ENCODE results near the gene PAWR.
"Not testable (repeated sequence)": the region's sequence is repeated elsewhere in the genome, so short reads cannot be mapped to it uniquely, and the experiment has no call there.

The PAWR gene

DNA sequence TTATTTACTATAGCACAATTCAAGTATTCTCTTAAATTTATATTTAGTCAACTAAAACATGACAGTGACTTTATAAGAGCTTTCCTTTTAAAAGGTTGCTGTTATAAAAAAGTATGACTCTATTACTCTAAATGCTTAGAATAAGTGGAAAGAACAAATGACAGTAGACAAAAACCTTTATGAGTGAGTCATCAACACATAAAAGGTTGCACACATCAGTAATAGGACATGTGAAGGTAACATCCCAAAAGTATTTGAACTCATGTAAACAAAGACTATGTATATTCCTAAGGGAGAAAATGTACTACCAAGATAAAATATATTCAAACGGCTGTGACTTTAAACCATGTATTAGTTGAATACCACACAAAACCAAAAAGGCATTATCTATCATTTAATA lies 98.8 kb downstream of the PAWR start:
- no peak for DNase-seq (ENCODE audit: low read depth)

DNA sequence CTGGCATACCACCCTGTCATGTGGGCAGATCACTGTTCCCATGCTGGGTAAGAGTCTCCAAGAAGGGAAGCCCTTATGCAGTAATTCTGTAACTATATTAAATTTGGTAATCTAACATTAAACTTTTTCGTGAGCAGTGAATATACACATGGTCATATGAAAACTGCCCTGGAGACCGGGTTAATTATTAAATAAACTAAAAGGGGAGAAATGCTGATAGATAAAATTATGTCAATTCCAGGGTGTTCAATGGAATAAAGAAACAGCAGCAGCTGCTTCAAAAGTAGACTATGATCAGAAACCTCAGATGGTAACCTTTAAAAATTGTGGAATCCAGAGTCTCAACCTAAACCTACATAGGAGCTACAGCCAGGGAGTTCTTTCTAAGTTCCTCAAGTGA lies 100.0 kb downstream of the PAWR start:
- DNase-seq (ENCODE audit: low read depth) = no peak

DNA sequence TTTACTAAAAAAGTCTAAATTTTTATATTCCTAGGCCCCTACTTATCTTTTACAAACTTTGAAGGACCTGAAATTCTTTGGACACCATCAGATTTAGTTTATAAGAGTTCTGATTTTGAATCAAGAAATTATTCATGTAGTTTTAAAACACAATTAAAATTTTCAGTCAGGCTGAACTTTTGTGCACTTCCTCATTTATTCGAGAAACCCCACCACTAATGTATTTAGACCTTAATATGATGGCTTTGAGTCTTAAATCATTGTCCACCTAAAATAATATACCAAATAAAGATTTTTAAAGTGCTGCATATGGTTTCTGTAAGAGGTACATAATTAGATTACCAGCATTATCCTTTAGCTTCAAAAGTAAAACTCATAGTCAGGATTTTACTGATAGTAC lies 103.4 kb downstream of the PAWR start:
- DNase-seq (ENCODE audit: low read depth) = no peak

GRCh38 chr12:79585147-79585546 lies 105.6 kb downstream of the PAWR start:
- no peak for DNase-seq (ENCODE audit: low read depth)

- DNase-seq (ENCODE audit: low read depth) = no peak
Measured at GRCh38 chr12:79573820-79574219, 116.9 kb downstream of the PAWR start.

DNA sequence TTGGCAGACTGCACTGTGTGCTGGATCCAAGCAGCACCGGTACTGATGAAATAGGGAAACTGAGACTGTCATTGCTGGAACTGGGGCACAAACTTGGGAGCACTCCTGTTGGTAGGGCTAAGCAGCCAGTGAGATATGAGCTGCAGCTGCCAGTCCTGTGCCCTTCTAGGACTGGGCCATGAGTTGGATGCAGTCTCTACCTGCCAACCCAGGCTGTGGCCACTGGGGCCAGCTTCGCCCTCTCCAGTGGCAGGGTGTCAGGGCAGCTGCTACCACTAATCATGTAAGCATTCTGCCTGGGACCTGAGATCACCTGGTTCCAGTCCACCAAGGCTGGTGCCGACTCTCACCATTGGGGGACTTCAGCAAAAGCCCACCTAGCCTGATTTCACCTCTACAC lies 121.1 kb downstream of the PAWR start:
- DNase-seq (ENCODE audit: low read depth) = no peak

DNA sequence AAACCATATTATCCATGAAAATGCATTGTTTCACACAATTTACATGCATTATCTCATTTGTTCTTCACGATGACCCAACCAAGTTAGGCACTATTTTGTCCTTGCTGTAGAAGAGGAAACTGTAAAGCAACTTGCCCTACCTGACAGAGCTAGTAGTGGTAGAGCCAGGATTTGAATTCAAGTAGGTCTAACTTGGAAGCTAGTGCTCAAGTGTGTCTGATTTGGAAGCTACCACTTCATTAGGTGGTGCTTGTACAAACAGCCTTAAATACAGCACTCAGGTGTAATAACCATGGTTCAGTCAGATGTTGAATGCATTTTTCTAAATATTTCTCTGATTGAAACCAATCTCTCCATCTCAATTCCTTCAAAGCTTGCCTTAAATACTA lies 123.6 kb downstream of the PAWR start:
- DNase-seq (ENCODE audit: low read depth) = no peak

GRCh38 chr12:79566452-79567174 lies 124.2 kb downstream of the PAWR start:
- no peak for DNase-seq (ENCODE audit: low read depth)

GRCh38 chr12:79564727-79565350 lies 125.9 kb downstream of the PAWR start:
- DNase-seq (ENCODE audit: low read depth) = not testable (repeated sequence)

DNA sequence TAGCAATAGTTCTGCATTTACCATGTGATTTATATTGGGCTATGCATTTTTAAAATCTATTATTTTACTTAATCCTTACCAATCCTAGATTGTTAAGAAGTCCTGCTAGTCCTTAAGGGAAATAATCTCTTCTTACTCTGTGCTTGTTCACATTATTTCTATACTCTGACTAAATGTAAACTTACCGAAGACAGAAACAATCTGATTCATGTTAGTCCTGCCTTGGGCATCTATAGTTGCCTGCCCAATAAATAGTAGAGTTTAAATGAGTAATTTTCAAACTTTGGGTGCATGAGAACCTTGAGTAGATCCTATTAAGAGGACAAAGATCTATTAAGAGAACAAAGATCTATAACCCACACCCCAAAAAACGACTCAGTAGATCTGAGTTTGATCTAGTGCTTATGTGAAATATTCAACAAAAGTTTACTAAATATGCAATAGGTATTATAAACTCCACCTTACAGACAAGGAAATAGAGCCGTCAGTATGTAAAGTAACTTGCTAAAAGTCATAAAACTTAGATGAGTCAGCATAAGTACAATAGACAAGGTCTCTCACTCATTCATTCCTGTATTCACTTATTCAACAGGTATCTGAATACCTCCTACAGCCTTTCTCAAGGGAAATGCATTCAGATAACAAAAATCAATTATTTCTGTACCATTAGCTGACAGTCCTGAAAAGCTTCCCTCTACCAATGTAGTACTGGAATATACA lies 127.6 kb downstream of the PAWR start:
- DNase-seq (ENCODE audit: low read depth) = no peak

GRCh38 chr12:79561401-79562132 lies 129.2 kb downstream of the PAWR start:
- DNase-seq (ENCODE audit: low read depth) = no peak

- no peak for DNase-seq (ENCODE audit: low read depth)
Measured at GRCh38 chr12:79560225-79560889, 130.4 kb downstream of the PAWR start.

DNA sequence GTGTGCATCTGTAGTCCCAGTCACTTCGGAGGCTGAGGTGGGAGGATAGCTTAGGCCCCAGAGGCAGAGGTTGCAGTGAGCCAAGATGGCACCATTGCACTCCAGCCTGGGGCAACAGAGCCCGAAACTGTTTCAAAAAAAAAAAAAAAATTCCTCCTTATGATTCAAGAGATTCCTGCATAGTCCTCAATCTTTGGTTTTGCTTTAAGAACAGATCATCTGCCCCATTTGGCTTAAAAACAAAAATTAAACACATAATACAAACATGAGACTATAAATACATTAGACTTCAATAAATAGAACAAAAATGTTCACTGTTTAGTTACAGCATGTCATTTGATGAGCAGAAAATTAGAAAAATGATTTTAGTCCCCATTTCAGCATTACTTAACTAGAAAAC lies 131.2 kb downstream of the PAWR start:
- DNase-seq (ENCODE audit: low read depth) = no peak

GRCh38 chr12:79558924-79559469 lies 131.8 kb downstream of the PAWR start:
- no peak for DNase-seq (ENCODE audit: low read depth)

- DNase-seq (ENCODE audit: low read depth) = no peak
Measured at GRCh38 chr12:79557690-79558315, 133.0 kb downstream of the PAWR start.

DNA sequence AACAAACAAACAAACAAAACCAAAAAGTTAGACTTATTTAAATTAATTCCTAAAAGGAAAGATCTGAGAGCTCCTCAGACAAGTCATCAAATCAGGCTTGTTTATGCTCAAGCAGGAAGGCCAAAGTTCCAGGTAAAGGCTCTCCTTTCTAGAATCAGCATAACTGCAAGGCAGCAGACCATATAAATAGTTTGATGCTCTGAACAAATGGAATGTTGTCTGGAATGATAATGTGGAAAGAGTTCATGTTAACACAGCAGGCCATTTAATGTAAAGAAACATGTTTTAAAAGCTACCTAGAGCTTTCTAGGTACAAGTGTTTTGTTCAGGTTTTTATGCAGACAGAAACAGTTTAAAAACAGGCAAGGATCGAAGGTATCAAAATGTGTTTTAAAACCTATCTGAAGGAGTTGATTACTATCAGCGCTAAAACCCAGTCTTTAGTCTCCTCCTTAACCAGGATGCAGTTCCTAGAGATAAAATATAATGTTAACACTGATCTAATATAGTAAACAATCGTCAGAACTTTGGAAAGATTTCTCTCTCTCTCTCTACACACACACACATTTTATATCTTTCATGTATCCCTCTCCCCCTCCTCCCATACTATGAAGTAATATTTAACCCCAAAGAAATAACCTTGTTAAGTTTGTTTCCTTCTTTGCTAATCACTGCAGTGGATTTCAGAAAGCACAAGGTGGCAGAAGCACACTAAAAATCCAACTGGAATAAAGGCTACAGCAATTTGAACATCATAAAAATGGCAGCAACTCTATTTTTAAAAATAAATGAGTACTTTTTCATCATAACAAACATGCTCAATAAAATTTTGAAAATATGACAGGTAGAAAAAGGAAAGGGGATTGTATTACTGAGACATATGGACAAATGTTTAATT lies 135.5 kb downstream of the PAWR start:
- no peak for DNase-seq (ENCODE audit: low read depth)

- no peak for DNase-seq (ENCODE audit: low read depth)
Measured at GRCh38 chr12:79553863-79554574, 136.7 kb downstream of the PAWR start.

- DNase-seq (ENCODE audit: low read depth) = no peak
Measured at GRCh38 chr12:79552192-79552591, 138.6 kb downstream of the PAWR start.

DNA sequence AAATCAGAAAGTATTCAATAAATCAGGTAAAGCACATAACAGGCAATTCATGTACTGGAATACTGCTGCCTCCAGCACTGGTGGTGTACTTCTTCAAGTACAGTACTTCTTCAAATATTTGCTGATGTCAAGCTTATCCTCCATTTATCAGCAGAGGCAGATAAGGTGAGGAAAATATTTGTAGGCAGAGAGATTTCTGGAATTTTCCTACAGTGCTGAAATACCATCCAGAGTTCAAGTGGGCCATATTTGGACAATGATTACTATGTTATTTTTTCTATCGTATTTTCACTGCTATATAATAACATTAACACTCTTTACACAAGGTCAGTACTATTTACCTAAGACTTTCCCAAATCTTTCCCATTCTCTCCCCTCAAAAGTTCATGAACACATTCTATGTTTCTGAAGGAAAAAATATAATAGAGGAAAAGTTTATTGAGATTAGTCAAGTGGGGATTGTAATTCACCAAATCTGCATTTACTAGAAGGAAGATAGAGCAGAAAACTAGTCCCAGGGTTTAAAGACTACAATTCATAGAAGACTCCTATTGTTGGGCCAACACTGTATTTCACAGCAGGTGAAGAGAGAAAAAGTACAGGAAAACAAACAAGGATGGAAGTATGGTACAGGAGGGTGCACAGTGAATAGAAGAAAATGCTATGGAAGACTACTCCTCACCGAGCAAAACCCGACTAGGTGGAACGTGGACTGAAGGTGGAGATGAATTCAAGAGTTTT lies 141.1 kb downstream of the PAWR start:
- DNase-seq (ENCODE audit: low read depth) = no peak
